ENCODE results near the gene ARHGAP10. TPM values are rescaled to one million over a fixed set of nuclear protein-coding genes. Genes with fewer than 3 reads are reported as not detected.
A peak's percentile ranks its signal among the peaks of the same experiment; 100 is the strongest.

The ARHGAP10 gene
- total and polyA plus RNA-seq, 10 of the 15 experiments (the other 5 are each of a cell fraction or from before 2014, with no cell fraction given), result 1.3 to 25.8 (median 17.2) TPM

DNA sequence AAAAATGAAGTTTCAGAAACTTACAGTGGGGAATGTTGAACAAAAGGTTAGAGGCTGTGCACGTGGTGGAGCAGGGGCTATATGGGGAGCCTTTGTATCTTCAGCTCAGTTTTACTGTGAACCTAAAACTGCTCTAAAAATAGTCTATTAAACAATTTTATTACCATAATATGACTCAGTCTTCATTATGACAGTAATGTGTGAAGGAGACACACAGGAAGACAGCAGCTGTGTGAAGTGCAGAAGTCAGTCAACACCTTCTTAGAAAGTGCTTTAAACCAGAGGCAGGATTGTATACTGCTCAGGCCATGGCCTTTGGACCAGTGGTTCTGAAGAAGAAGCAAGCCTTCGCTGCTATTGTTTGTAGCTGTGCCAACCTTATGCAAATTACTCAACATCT lies 89.7 kb downstream of the ARHGAP10 start (continued):
- TF ChIP-seq, protein P1, sequence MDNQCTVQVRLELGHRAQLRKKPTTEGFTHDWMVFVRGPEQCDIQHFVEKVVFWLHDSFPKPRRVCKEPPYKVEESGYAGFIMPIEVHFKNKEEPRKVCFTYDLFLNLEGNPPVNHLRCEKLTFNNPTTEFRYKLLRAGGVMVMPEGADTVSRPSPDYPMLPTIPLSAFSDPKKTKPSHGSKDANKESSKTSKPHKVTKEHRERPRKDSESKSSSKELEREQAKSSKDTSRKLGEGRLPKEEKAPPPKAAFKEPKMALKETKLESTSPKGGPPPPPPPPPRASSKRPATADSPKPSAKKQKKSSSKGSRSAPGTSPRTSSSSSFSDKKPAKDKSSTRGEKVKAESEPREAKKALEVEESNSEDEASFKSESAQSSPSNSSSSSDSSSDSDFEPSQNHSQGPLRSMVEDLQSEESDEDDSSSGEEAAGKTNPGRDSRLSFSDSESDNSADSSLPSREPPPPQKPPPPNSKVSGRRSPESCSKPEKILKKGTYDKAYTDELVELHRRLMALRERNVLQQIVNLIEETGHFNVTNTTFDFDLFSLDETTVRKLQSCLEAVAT (IDR thresholded peaks at IDR 0.05), result no peak
- TF ChIP-seq IKZF1 (conservative IDR thresholded peaks at IDR 0.05), result no peak
- TF ChIP-seq, protein P2, sequence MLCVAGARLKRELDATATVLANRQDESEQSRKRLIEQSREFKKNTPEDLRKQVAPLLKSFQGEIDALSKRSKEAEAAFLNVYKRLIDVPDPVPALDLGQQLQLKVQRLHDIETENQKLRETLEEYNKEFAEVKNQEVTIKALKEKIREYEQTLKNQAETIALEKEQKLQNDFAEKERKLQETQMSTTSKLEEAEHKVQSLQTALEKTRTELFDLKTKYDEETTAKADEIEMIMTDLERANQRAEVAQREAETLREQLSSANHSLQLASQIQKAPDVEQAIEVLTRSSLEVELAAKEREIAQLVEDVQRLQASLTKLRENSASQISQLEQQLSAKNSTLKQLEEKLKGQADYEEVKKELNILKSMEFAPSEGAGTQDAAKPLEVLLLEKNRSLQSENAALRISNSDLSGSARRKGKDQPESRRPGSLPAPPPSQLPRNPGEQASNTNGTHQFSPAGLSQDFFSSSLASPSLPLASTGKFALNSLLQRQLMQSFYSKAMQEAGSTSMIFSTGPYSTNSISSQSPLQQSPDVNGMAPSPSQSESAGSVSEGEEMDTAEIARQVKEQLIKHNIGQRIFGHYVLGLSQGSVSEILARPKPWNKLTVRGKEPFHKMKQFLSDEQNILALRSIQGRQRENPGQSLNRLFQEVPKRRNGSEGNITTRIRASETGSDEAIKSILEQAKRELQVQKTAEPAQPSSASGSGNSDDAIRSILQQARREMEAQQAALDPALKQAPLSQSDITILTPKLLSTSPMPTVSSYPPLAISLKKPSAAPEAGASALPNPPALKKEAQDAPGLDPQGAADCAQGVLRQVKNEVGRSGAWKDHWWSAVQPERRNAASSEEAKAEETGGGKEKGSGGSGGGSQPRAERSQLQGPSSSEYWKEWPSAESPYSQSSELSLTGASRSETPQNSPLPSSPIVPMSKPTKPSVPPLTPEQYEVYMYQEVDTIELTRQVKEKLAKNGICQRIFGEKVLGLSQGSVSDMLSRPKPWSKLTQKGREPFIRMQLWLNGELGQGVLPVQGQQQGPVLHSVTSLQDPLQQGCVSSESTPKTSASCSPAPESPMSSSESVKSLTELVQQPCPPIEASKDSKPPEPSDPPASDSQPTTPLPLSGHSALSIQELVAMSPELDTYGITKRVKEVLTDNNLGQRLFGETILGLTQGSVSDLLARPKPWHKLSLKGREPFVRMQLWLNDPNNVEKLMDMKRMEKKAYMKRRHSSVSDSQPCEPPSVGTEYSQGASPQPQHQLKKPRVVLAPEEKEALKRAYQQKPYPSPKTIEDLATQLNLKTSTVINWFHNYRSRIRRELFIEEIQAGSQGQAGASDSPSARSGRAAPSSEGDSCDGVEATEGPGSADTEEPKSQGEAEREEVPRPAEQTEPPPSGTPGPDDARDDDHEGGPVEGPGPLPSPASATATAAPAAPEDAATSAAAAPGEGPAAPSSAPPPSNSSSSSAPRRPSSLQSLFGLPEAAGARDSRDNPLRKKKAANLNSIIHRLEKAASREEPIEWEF (IDR thresholded peaks at IDR 0.05; ENCODE audit: insufficient replicate concordance, low read depth, low read length), result no peak
- TF ChIP-seq FOXM1 (IDR thresholded peaks at IDR 0.05; ENCODE audit: low read depth, low read length), result peak; percentile 24; the same call in 1 of the 2 replicates
- no peak for TF ChIP-seq FOXK2 (IDR thresholded peaks at IDR 0.05)
- no peak for TF ChIP-seq YBX1 (IDR thresholded peaks at IDR 0.05)
- TF ChIP-seq CBFB (IDR thresholded peaks at IDR 0.05; ENCODE audit: low read depth), result no peak
- TF ChIP-seq BRCA1 (IDR thresholded peaks at IDR 0.05; ENCODE audit: low read depth, low read length), result no peak
- TF ChIP-seq BACH1 (IDR thresholded peaks at IDR 0.05; ENCODE audit: borderline replicate concordance), result no peak
- no peak; the same call in 1 of the 2 replicates for TF ChIP-seq CREM (IDR thresholded peaks at IDR 0.05; ENCODE audit: low read depth)
- peak; percentile 34; the same call in 1 of the 2 replicates for TF ChIP-seq NBN (IDR thresholded peaks at IDR 0.05)
- TF ChIP-seq TCF3 (IDR thresholded peaks at IDR 0.05; ENCODE audit: borderline replicate concordance, insufficient read depth, low read depth, low read length), result no peak
- no peak for TF ChIP-seq HDGF (IDR thresholded peaks at IDR 0.05)
- TF ChIP-seq SREBF2 (IDR thresholded peaks at IDR 0.05; ENCODE audit: low read length), result no peak
- 0 out of 4 replicates have a peak, but pooled peaks of 1 of the 2 experiments have one; percentile 23 for TF ChIP-seq BHLHE40 (IDR thresholded peaks at IDR 0.05; ENCODE audit: borderline replicate concordance in 1 of 2, low read depth in 2 of 2, low read length in 1 of 2)
- TF ChIP-seq MEF2B (IDR thresholded peaks at IDR 0.05; ENCODE audit: partially characterized antibody, poor library complexity, severe bottlenecking), result peak; percentile 50
- no peak for TF ChIP-seq ZNF24 (IDR thresholded peaks at IDR 0.05)
- TF ChIP-seq ATF7 (IDR thresholded peaks at IDR 0.05; ENCODE audit: low read depth), result peak; percentile 34; the same call in 1 of the 2 replicates
- no peak for TF ChIP-seq TARDBP (IDR thresholded peaks at IDR 0.05; ENCODE audit: borderline replicate concordance)
- TF ChIP-seq CBX5 (IDR thresholded peaks at IDR 0.05; ENCODE audit: low read depth), result no peak
- TF ChIP-seq SIX5 (IDR thresholded peaks at IDR 0.05; ENCODE audit: low read depth, low read length, severe bottlenecking), result no peak
- TF ChIP-seq RAD21 (IDR thresholded peaks at IDR 0.05; ENCODE audit: insufficient read depth, low read depth, low read length), result no peak
- no peak for TF ChIP-seq EED (IDR thresholded peaks at IDR 0.05; ENCODE audit: low read depth)
- TF ChIP-seq CHD4 (IDR thresholded peaks at IDR 0.05), result no peak
- TF ChIP-seq, protein P3, sequence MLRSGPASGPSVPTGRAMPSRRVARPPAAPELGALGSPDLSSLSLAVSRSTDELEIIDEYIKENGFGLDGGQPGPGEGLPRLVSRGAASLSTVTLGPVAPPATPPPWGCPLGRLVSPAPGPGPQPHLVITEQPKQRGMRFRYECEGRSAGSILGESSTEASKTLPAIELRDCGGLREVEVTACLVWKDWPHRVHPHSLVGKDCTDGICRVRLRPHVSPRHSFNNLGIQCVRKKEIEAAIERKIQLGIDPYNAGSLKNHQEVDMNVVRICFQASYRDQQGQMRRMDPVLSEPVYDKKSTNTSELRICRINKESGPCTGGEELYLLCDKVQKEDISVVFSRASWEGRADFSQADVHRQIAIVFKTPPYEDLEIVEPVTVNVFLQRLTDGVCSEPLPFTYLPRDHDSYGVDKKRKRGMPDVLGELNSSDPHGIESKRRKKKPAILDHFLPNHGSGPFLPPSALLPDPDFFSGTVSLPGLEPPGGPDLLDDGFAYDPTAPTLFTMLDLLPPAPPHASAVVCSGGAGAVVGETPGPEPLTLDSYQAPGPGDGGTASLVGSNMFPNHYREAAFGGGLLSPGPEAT (IDR thresholded peaks at IDR 0.05; ENCODE audit: low read depth), result no peak
- no peak for TF ChIP-seq KLF5 (IDR thresholded peaks at IDR 0.05; ENCODE audit: partially characterized antibody)
- no peak for TF ChIP-seq NR2C1 (IDR thresholded peaks at IDR 0.05)

All from GM12878 (cell line).